ENCODE data around the gene EFCC1. TPM values are rescaled to one million over a fixed set of nuclear protein-coding genes. Genes with fewer than 3 reads are reported as not detected.

Gene EFCC1
- total RNA-seq, 2 experiments from 2014 or later, result not detected

DNA sequence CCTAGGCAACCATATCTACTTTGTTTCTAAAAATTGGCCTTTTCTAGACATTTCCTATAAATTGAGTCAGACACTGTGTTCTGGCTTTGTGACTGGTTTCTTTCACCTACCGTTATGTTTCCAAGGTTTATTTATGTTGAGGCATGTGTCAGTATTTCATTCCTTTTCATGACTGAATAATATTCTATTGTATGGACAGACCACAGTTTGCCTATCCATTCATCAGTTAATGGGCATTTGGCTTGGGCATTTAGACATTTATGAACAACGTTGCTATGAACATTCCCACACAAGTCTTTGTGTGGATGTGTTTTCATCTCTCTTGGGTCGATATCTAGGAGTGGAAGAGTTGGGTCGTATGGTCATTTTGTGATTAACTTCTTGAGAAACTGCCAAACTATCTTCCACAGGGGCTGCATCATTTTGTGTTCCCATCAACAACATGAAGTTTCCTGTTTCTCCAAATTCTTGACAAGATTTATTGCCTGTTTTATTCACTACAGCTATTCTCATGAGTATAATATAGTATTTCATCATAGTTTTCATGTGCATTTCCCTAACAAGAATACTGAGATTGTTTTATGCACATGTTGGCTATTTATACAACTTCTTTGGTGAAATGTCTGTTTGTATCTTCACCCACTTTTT is 3.5 kb upstream of the EFCC1 start:
- Histone ChIP-seq H3K79me2 (ENCODE audit: insufficient read depth, low read depth, low read length) (no peaks in the 10 kb centered on the region), H3K36me3 (ENCODE audit: insufficient read depth, low read length) (no peaks in the 10 kb centered on the region), H3K9me3 (ENCODE audit: low read length) (no peaks in the 10 kb centered on the region), H3K4me3 (ENCODE audit: low read depth, low read length, poor library complexity, severe bottlenecking) (no peak overlapping the region), H4K20me1 (ENCODE audit: insufficient read depth, low read length) (no peaks in the 10 kb centered on the region), H3K4me1 (ENCODE audit: insufficient read depth, low read length, poor library complexity, severe bottlenecking) (peaks cover 38% of the 10 kb centered on the region), H2AFZ (ENCODE audit: low read length) (no peak overlapping the region), H3K4me2 (ENCODE audit: low read length) (no peak overlapping the region), H3K9me2 (ENCODE audit: insufficient read depth, low read length) (no peaks in the 10 kb centered on the region), H3K27ac (ENCODE audit: low read depth, low read length, poor library complexity, severe bottlenecking) (no peak overlapping the region)
- ChIA-PET CTCF (ENCODE audit: unreplicated experiment) (interaction anchor here (1.0 kb wide), 1 partner anchor 28 kb away, joined by 3 read pairs; no protein-coding TSS in a partner anchor), POLR2A (interaction anchor here (0.6 to 1.3 kb wide), 4 partner anchors 10 to 474 kb away, joined by 3 read pairs; no protein-coding TSS in a partner anchor)
- no peak for DNase-seq (ENCODE audit: low spot score)
- no peak for TF ChIP-seq EZH2phosphoT487 (IDR thresholded peaks at IDR 0.05; ENCODE audit: borderline replicate concordance, low read depth, low read length)
- TF ChIP-seq, protein P1, sequence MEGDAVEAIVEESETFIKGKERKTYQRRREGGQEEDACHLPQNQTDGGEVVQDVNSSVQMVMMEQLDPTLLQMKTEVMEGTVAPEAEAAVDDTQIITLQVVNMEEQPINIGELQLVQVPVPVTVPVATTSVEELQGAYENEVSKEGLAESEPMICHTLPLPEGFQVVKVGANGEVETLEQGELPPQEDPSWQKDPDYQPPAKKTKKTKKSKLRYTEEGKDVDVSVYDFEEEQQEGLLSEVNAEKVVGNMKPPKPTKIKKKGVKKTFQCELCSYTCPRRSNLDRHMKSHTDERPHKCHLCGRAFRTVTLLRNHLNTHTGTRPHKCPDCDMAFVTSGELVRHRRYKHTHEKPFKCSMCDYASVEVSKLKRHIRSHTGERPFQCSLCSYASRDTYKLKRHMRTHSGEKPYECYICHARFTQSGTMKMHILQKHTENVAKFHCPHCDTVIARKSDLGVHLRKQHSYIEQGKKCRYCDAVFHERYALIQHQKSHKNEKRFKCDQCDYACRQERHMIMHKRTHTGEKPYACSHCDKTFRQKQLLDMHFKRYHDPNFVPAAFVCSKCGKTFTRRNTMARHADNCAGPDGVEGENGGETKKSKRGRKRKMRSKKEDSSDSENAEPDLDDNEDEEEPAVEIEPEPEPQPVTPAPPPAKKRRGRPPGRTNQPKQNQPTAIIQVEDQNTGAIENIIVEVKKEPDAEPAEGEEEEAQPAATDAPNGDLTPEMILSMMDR (conservative IDR thresholded peaks at IDR 0.05; ENCODE audit: low read length), result no peak
- intact Hi-C loops (cut with micrococcal nuclease; ENCODE audit: unreplicated experiment), result no loop called here
- no TSS peak for BruUV-seq (replicated peaks)

DNA sequence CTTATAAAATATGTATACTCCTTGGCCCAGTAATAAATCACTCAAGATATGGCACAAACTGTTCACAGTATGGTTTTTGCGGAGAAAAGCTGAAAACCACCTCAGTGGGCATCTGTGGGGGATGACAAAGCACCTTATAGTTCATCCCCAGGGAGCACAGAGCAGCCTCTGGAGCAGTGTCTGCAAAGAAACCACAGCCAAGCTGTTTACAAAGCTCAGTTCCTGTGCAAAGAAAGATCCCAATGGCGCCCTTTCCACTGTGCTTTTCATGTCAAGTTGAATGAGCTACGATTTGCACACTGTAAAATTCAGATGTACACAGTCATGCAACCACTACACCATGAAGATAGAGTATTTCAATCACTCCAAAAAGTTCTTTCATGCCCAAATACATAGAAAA is 2.5 kb upstream of the EFCC1 start:
- TF ChIP-seq EZH2phosphoT487 (IDR thresholded peaks at IDR 0.05; ENCODE audit: borderline replicate concordance, low read depth, low read length), result no peak
- TF ChIP-seq, protein P1 (conservative IDR thresholded peaks at IDR 0.05; ENCODE audit: low read length), result no peak
- Histone ChIP-seq H3K9me3 (ENCODE audit: low read length) (no peaks in the 10 kb centered on the region), H3K4me1 (ENCODE audit: insufficient read depth, low read length, poor library complexity, severe bottlenecking) (peaks cover 36% of the 10 kb centered on the region), H3K36me3 (ENCODE audit: insufficient read depth, low read length) (no peaks in the 10 kb centered on the region), H3K79me2 (ENCODE audit: insufficient read depth, low read depth, low read length) (no peaks in the 10 kb centered on the region), H4K20me1 (ENCODE audit: insufficient read depth, low read length) (no peaks in the 10 kb centered on the region), H3K27ac (ENCODE audit: low read depth, low read length, poor library complexity, severe bottlenecking) (no peak overlapping the region), H2AFZ (ENCODE audit: low read length) (0 out of 2 replicates have a peak overlapping the region, but pooled peaks have one; percentile 16), H3K4me2 (ENCODE audit: low read length) (0 out of 2 replicates have a peak overlapping the region, but pooled peaks have one; percentile 0), H3K9me2 (ENCODE audit: insufficient read depth, low read length) (no peaks in the 10 kb centered on the region), H3K4me3 (ENCODE audit: low read depth, low read length, poor library complexity, severe bottlenecking) (no peak overlapping the region)
- no peak for DNase-seq (ENCODE audit: low spot score)
- BruUV-seq (replicated peaks), result no TSS peak
- POLR2A ChIA-PET, result interaction anchor here (0.6 to 1.1 kb wide), 4 partner anchors 13 to 300 kb away, joined by 3 to 4 read pairs (median 3); no protein-coding TSS in a partner anchor
- intact Hi-C loops (cut with micrococcal nuclease; ENCODE audit: unreplicated experiment), result no loop called here
- CTCF ChIA-PET (ENCODE audit: unreplicated experiment), result interaction anchor here (0.6 kb wide), 2 partner anchors 207 to 381 kb away, joined by 4 to 9 read pairs; no protein-coding TSS in a partner anchor

DNA sequence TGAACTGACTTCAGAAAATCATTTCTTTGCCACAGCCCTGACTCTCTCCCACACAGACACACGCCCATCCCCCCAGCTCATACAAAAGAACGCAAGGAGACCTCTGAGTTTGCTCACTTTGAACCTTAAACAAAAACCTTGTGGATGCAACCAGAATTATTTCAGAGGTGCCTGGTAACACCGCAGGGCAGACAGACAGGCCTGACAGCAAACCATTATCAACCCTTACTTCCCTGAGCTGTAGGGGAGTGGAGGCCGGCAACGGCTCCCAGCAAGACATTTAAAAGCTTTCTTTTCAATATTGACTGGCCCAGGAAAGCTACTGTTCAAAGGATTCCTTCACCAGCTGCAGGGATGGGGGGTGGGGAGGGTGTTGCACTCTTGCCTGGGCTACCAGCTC is 2.0 kb upstream of the EFCC1 start:
- no peaks in the 10 kb centered on the region for H3K36me3 ChIP-seq (ENCODE audit: insufficient read depth, low read length)
- TF ChIP-seq, protein P1 (conservative IDR thresholded peaks at IDR 0.05; ENCODE audit: low read length), result no peak
- TF ChIP-seq EZH2phosphoT487 (IDR thresholded peaks at IDR 0.05; ENCODE audit: borderline replicate concordance, low read depth, low read length), result no peak
- peaks cover 31% of the 10 kb centered on the region for H3K4me1 ChIP-seq (ENCODE audit: insufficient read depth, low read length, poor library complexity, severe bottlenecking)

More for the DNA sequence above, 2.0 kb upstream of the EFCC1 start:
- intact Hi-C loops (cut with micrococcal nuclease; ENCODE audit: unreplicated experiment), result no loop called here
- Histone ChIP-seq H2AFZ (ENCODE audit: low read length) (0 out of 2 replicates have a peak overlapping the region, but pooled peaks have one; percentile 16), H3K27ac (ENCODE audit: low read depth, low read length, poor library complexity, severe bottlenecking) (no peak overlapping the region), H4K20me1 (ENCODE audit: insufficient read depth, low read length) (no peaks in the 10 kb centered on the region), H3K79me2 (ENCODE audit: insufficient read depth, low read depth, low read length) (no peaks in the 10 kb centered on the region), H3K9me3 (ENCODE audit: low read length) (no peaks in the 10 kb centered on the region), H3K4me2 (ENCODE audit: low read length) (no peak overlapping the region), H3K9me2 (ENCODE audit: insufficient read depth, low read length) (no peaks in the 10 kb centered on the region), H3K4me3 (ENCODE audit: low read depth, low read length, poor library complexity, severe bottlenecking) (no peak overlapping the region)
- BruUV-seq (replicated peaks), result no TSS peak
- CTCF ChIA-PET (ENCODE audit: unreplicated experiment), result interaction anchor here (0.6 kb wide), 2 partner anchors 208 to 381 kb away, joined by 4 to 9 read pairs; no protein-coding TSS in a partner anchor
- POLR2A ChIA-PET, result interaction anchor here (0.6 to 1.1 kb wide), 5 partner anchors 8 to 163 kb away, joined by 3 to 8 read pairs (median 3); no protein-coding TSS in a partner anchor
- no peak for DNase-seq (ENCODE audit: low spot score)

Measured in OCI-LY7 (cell line).